Coronary artery (tissue), 2 donors: Measurements from ENCODE around the gene PDE8B.

ENCODE experiments used
- DNase-seq: peaks from one replicate; pipeline ENCODE4 v3.0.0-alpha.2; 2017; ENCODE audit warnings: low spot score
- H3K27ac ChIP-seq, 2 donors: fragments of 200-600 bp; sonication (generic); one replicate each; pipeline ENCODE4 v1.5.1; 2016 to 2019
- H3K4me3 ChIP-seq: fragments of 200-600 bp; sonication (generic); 2 replicates; pipeline ENCODE4 v1.5.1; 2016; ENCODE audit warnings: mild to moderate bottlenecking, moderate library complexity
- CTCF ChIP-seq: fragments of 200-600 bp; sonication (generic); IDR thresholded peaks from one replicate; pipeline ENCODE4 v1.5.1; 2019; ENCODE audit warnings: antibody characterized with exemption

PDE8B gene

DNA sequence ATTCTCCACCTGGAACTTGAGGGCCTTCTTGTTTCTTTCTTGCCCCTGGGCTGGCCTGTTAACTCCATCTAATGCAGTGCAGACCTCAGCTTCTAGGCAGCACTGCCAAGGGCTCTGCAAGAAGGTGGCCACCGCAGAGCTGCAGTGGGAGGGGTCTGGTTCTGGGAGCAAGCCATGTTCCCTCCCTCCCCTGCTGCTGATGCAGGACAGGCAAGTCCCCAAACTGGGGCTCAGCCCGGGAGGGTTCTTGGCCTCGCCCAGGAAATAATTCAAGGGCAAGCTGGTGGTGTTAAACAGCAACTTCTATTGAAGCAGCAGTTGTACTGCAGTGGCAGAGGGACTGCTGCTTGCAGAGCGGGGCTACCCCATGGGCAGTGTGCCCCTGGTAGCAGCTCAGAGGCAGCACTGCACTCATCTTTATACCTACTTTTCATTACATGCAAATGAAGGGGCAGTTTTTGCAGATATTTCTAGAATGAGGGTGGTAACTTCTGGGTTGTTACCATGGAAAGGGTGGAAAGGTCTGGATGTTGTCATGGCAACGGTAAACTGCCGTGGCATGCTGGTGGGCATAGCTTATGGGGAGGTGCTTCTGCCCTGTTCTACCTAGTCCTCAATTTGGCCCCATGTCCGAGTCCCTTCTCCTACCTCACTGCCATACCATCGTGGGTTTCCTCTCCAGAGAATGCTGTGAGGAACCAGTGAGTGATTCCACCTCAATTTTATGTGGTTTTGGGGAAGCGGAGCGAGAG, 199.6 kb downstream of the PDE8B start:
- H3K4me3 ChIP-seq: no peak overlapping the region
- no peak for DNase-seq
- TF ChIP-seq CTCF: no peak
- H3K27ac ChIP-seq: no peak overlapping the region

- DNase-seq: no peak
- Histone ChIP-seq H3K27ac (no peak overlapping the region), H3K4me3 (no peak overlapping the region)
- TF ChIP-seq CTCF: no peak
These were observed 202.6 kb downstream of the PDE8B start for GRCh38 chr5:77413049-77413448.

GRCh38 chr5:77418162-77418561, 207.7 kb downstream of the PDE8B start:
- H3K27ac ChIP-seq: peak overlapping the region; percentile 49 to 83

DNA sequence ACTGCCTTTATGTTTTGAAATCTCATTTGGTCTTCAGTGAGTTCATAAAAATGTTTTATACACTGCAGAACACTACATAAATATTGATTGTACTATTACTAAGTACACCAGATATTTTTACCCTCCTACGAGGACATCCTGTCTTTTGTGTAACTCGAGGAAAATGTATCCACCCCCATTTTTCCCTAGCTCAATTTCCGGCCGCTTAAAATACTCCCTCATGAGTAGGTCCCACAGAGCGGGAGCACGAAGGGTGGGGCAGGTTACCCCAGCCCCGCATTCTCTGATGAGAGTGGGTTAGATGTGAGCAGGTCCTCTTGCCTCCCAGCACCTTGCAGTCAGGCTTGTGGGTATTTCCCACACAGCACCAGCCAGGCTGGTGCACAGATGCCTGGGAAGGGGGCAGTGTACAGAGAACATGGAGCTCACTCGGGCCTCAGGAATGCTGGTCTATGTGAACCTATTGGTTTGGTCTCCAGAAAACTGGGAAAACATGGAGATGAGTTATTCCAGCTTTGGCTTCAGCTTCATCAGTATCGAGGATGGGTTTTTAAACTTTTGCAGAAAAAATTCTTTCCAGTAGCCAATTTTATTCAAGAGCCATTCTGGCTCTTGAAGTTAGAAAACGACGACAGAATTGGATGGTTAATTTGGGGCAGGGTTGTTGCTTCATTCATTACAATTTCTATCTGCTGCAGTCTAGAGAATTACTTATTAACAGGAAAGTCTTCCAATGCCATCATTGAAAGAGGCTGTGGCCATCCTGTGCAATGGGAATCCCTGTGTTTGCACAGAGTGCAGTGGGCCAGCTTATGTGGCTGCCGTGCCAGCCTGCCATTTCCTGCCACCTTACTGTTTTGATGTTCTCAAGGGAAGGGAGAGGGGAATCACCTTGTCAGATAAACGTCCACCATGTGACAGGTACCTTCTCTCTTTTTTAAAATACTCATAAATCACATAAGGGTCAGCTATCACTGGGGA, 208.4 kb downstream of the PDE8B start:
- Histone ChIP-seq H3K4me3 (no peak overlapping the region), H3K27ac (peak overlapping the region; percentile 17 to 83)
- peak; percentile 79 for DNase-seq
- no peak for TF ChIP-seq CTCF

More at GRCh38 chr5:77418162-77418561, 207.7 kb downstream of the PDE8B start:
- TF ChIP-seq CTCF: no peak
- no peak overlapping the region for H3K4me3 ChIP-seq
- no peak for DNase-seq

- Histone ChIP-seq H3K27ac (peak overlapping the region in 1 of 2 donors; percentile 83), H3K4me3 (no peak overlapping the region)
- no peak for TF ChIP-seq CTCF
- DNase-seq: no peak
These were observed 209.4 kb downstream of the PDE8B start for GRCh38 chr5:77419644-77420582.

- H3K4me3 ChIP-seq: no peak overlapping the region
- no peak overlapping the region for H3K27ac ChIP-seq
- no peak for DNase-seq
- TF ChIP-seq CTCF: no peak
These were observed 210.5 kb downstream of the PDE8B start for GRCh38 chr5:77420940-77421339.
